Activated CD4-positive, alpha-beta T cell treated with anti-CD3 and anti-CD28 coated beads, Interleukin-2, amount 10 ng/mL, durations not matched to agents 7 days and 5 days (primary cell): ENCODE measurements around the gene MPP1. TPM values are rescaled to one million over a fixed set of nuclear protein-coding genes. Genes with fewer than 3 reads are reported as not detected.
A peak's percentile ranks its signal among the peaks of the same experiment; 100 is the strongest.
"Not testable (repeated sequence)": the region's sequence is repeated elsewhere in the genome, so short reads cannot be mapped to it uniquely, and the experiment has no call there.

Experiments used
- CTCF ChIA-PET: fragments of 350-600 bp; sonication (Branson Sonifier 250); formaldehyde crosslinking; loops from one replicate; lab custom pipeline; 2021; ENCODE audit warnings: antibody characterized with exemption; lab: Charles Lee
- POLR2A ChIA-PET: fragments of 350-600 bp; sonication (Branson Sonifier 250); formaldehyde crosslinking; loops from one replicate; lab custom pipeline; 2021; ENCODE audit warnings: antibody characterized with exemption; lab: Charles Lee
- DNase-seq: peaks from one replicate; pipeline ENCODE4 v3.0.0-alpha.2; 2020
- H3K27ac Mint-ChIP-seq: one replicate; pipeline ENCODE4 v1.8.0; 2021; ENCODE audit warnings: mild to moderate bottlenecking, moderate library complexity, mixed read lengths
- H3K27me3 Mint-ChIP-seq: one replicate; pipeline ENCODE4 v1.8.0; 2021; ENCODE audit warnings: mixed read lengths
- H3K36me3 Mint-ChIP-seq: one replicate; pipeline ENCODE4 v1.8.0; 2021; ENCODE audit warnings: low read depth, mixed read lengths
- H3K4me1 Mint-ChIP-seq: one replicate; pipeline ENCODE4 v1.8.0; 2021; ENCODE audit warnings: mixed read lengths
- H3K4me3 Mint-ChIP-seq: one replicate; pipeline ENCODE4 v1.8.0; 2021; ENCODE audit warnings: mild to moderate bottlenecking, moderate library complexity, mixed read lengths
- H3K9me3 Mint-ChIP-seq: one replicate; pipeline ENCODE4 v1.8.0; 2021; ENCODE audit warnings: mixed read lengths
- total RNA-seq, 2 experiments: library from RNA; stranded (reverse); gene quantifications; one replicate each; pipeline ENCODE4 v1.2.3, GENCODE V29; 2021

MPP1 gene
- 10 to 100 TPM; 45.0 to 48.6 TPM for total RNA-seq

DNA sequence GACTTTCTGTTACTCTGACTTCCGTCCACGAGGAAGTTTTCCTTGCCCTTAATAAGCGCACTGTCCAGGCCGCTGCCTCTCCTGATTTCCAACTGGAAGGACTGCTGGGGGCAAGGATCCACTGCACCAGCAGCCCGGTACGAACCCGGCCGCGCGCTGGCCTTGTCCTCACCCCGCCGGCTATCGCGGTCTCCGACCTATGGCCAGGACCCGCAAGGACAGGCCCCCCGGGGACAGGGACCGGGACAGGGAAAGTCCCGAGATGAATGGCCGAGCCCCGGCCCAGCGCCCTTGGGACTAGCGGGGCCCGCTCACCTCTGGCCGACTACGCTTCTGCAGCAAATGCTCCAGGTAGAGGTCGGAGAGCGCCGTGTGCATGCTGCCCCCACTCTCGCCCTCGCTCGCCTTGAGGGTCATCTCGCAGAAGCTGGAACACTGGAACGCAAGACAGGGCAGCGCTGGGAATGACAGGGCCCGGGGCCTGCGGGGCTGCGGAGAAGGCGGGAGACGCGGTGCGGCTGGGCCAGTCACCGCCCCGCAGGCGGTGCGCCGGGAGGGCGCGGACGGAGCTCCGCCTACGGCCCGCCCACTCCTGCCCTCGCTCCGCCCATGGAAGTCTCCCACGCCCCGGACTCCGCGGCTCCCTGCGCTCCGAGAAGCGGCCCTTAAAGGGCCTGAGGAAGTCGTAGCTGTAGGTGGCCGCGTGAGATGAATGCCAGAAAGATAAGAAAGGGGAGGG, at the start of gene MPP1:
Gene MPP1, minus strand, starts transcription at position 529 of the 739 bp plus-strand sequence. Its CDS starts 112 bp downstream, at position 417.
- Mint-ChIP-seq H3K27ac (peak within 1 kb of the TSS; percentile 84), H3K9me3 (no peaks in the 10 kb centered on the region), H3K4me3 (peak within 1 kb of the TSS; percentile 75), H3K27me3 (peaks cover 5% of the 10 kb centered on the region), H3K36me3 (no peaks in the 10 kb centered on the region), H3K4me1 (peaks cover 56% of the 10 kb centered on the region)
- ChIA-PET CTCF (interaction anchor here (0.7 to 1.9 kb wide), 6 partner anchors 12 to 56 kb away, joined by 3 to 5 read pairs (median 4); no protein-coding TSS in a partner anchor), POLR2A (no interaction called here)
- DNase-seq: peak; percentile 71

DNA sequence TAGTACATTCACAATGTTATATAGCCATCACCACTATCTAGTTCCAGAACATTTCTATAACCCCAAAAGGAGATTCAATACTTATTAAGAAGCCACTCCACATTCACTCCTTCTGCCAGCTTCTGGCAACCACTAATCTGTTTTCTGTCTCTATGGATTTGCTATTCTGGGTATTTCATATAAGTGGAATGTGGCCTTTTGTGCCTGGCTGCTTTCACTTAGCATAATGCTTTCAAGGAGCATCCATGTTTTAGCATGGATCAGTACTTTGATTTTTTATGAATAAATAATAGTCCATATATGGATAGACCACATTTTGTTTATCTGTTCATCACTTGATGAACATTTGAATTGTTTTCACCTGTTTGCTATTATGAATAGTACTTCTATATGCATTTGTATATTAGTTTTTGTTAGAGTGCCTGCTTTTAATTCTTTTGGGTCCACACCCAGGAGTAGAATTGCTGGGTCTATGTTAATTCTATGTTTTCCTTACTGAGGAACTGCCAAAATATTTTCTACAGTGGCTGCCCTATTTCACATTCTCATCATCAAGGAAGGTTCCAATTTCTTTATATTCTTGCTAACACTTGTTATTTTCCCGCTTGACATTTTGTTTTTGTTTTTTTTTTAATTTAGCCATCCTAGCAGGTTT, 45.8 kb upstream of the MPP1 start:
- no peak for DNase-seq
- CTCF ChIA-PET: no interaction called here
- no peaks in the 10 kb centered on the region for H3K27me3 Mint-ChIP-seq
- H3K4me1 Mint-ChIP-seq: no peaks in the 10 kb centered on the region
- peaks cover 2% of the 10 kb centered on the region for H3K9me3 Mint-ChIP-seq
- no peak overlapping the region for H3K27ac Mint-ChIP-seq
- POLR2A ChIA-PET: no interaction called here
- H3K36me3 Mint-ChIP-seq: no peaks in the 10 kb centered on the region
- no peak overlapping the region for H3K4me3 Mint-ChIP-seq

DNA sequence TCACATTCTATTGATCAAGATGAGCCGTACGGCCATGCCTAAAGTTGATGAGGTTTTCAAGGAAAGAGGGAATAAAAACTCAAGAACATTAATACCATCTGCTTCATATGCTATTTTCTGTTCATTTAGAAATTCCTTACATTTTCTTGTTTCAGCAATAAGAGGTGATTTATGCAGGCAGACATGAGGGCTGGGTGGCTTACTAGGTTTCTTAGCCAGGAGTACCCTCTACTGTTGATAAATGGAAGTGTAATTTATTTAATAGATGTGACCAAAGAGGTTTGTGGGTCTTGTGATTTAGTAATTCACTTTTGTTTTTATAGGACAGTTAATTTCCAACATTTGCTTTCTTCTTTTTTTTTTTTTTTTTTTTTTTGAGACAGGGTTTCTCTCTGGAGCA, 35.6 kb upstream of the MPP1 start:
- peak; percentile 21 for DNase-seq
- no peak overlapping the region for H3K27ac Mint-ChIP-seq
- H3K4me1 Mint-ChIP-seq: peaks cover 7% of the 10 kb centered on the region

DNA sequence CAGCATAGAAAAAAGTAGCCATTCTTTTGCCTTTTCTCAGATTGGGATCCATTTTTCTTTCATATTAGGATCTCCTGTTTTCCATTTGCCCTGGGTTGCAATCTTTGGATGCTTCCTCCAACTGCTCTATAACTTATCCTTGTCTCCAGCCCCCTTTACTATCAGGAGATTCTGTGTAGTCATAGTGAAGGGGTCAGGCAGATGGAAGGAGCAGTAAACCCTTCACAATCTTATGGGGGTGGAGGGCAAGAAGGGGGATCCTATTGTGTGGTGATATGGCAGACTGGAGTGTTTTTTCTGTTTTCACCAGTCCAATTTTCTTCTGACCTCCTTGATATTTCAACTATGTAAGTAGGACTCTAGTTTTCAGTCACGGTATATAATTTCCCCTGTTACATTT, 30.9 kb upstream of the MPP1 start:
- H3K4me1 Mint-ChIP-seq: peaks cover 11% of the 10 kb centered on the region
- no peaks in the 10 kb centered on the region for H3K36me3 Mint-ChIP-seq
- H3K27ac Mint-ChIP-seq: no peak overlapping the region
- ChIA-PET POLR2A (no interaction called here), CTCF (no interaction called here)
- H3K27me3 Mint-ChIP-seq: no peaks in the 10 kb centered on the region
- no peak overlapping the region for H3K4me3 Mint-ChIP-seq
- DNase-seq: no peak
- H3K9me3 Mint-ChIP-seq: no peaks in the 10 kb centered on the region

More for the DNA sequence above, 35.6 kb upstream of the MPP1 start:
- ChIA-PET POLR2A (no interaction called here), CTCF (interaction anchor here (0.9 to 1.1 kb wide), 2 partner anchors 12 to 42 kb away, joined by 3 read pairs; no protein-coding TSS in a partner anchor)
- Mint-ChIP-seq H3K27me3 (peaks cover 2% of the 10 kb centered on the region), H3K4me3 (no peak overlapping the region), H3K9me3 (no peaks in the 10 kb centered on the region), H3K36me3 (no peaks in the 10 kb centered on the region)

DNA sequence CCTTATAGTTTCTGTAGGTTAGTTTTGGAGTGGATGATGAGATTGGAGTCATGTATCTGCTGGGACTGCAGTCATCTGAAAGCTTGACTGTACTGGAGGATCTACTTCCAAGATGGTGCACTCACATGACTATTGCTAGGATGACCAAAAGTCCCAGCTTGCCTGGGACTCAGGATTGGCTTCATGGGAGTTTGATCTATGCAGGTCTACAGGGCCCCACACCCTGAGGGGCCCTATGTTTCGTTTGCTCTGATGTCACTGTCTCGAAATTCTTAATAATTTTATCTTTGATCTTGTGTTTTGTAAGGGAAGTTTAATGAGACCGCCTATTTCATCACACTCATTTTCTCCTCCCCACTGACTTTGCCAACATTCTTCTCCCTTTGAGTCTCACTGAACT, 29.3 kb upstream of the MPP1 start, which contains the start of gene SMIM9:
Gene SMIM9, minus strand, starts transcription at position 101 of the 400 bp plus-strand sequence. CDS start 3,806 bp downstream, outside the sequence.
- Mint-ChIP-seq H3K27ac (no peak within 1 kb of the TSS), H3K4me3 (no peak within 1 kb of the TSS), H3K36me3 (no peaks in the 10 kb centered on the region), H3K9me3 (no peaks in the 10 kb centered on the region), H3K27me3 (no peaks in the 10 kb centered on the region), H3K4me1 (peaks cover 18% of the 10 kb centered on the region)
- DNase-seq: no peak
- CTCF ChIA-PET: interaction anchor here (0.6 to 1.0 kb wide), 2 partner anchors 22 to 99 kb away, joined by 3 read pairs; no protein-coding TSS in a partner anchor
- POLR2A ChIA-PET: no interaction called here

DNA sequence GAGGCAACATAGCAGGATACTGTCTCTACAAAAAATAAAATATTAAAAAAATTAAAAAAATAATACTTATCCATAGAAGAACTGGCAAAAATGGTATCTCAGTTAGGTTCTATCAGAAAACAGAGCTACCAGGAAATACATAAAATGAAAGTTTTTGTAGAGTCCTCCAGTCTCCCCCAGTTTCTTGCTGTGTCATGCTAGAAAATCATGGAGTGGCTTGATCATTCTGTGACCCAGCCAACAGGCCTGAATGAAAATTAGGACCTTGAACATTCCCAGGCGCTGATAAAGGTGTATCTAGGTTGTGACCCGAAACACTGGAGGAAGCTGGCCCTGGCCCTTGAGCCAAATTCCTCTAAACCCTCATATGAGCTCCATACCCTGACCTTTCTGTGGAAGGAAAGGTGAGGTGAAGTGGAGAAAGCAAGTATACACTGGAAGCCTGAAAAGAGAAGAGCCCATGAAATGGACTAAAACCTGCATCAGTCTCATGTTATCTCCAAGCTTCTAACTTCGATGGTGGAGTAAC, 28.5 kb upstream of the MPP1 start:
- Mint-ChIP-seq H3K27me3 (no peaks in the 10 kb centered on the region), H3K36me3 (no peaks in the 10 kb centered on the region), H3K4me1 (peaks cover 24% of the 10 kb centered on the region), H3K9me3 (no peaks in the 10 kb centered on the region), H3K4me3 (no peak overlapping the region), H3K27ac (no peak overlapping the region)
- no peak for DNase-seq
- ChIA-PET CTCF (interaction anchor here (0.6 to 1.5 kb wide), 4 partner anchors 11 to 98 kb away, joined by 3 to 4 read pairs (median 3); partner anchors contain the start of gene DKC1), POLR2A (no interaction called here)

DNA sequence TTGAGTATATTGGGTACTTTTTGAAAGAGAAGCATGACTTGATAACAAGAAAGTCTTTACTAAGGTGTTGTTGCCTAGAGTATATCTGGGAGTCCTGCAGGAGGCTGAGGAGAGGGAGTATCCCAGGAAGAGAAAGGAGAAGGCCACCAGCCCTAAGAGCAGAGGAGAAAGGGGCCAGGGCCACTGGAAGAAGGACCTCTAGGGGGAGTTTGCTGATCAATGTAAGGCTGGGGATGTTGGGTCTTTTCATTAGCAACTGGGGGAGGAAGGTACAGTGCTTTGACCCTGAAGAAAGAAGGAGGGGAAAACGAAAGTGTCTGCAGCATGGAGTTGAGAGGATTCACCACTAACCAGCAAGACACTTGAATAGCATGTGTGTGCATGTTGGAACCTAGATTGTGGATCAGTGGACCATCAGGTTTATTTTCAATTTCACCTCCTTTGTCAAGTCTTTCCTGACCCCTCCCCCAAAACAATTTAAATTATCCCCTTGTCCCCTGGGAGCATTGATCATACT, 24.7 kb upstream of the MPP1 start:
- H3K27me3 Mint-ChIP-seq: no peaks in the 10 kb centered on the region
- no peaks in the 10 kb centered on the region for H3K9me3 Mint-ChIP-seq
- H3K27ac Mint-ChIP-seq: no peak overlapping the region
- no peak overlapping the region for H3K4me3 Mint-ChIP-seq
- no peaks in the 10 kb centered on the region for H3K36me3 Mint-ChIP-seq
- ChIA-PET POLR2A (no interaction called here), CTCF (interaction anchor here (0.6 to 1.3 kb wide), 2 partner anchors 18 to 24 kb away, joined by 4 read pairs; partner anchors contain the start of gene MPP1)
- no peak for DNase-seq
- peaks cover 27% of the 10 kb centered on the region for H3K4me1 Mint-ChIP-seq

DNA sequence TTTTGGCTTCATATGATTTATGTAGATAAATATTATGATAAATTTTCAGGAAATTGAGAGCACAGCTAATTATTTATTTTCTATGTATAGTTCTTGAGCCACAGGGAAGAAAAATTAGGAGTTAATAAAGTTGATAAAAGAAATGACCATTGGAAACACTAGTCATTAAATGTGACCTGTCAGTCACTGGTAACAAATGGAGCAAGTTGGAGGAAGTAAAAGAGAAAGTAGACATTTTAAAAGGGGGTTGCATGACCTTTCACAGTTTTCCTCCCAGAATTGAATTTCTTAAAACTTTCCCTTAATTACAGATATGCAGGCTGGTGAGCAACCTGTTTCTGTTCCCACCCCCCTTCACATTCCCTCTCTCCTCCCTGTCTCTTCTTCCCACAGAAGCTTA, 23.8 kb upstream of the MPP1 start:
- ChIA-PET CTCF (interaction anchor here (0.7 to 1.1 kb wide), 2 partner anchors 11 to 24 kb away, joined by 3 read pairs; partner anchors contain the start of gene MPP1), POLR2A (no interaction called here)
- no peak for DNase-seq
- H3K36me3 Mint-ChIP-seq: no peaks in the 10 kb centered on the region
- H3K4me3 Mint-ChIP-seq: no peak overlapping the region
- no peak overlapping the region for H3K27ac Mint-ChIP-seq
- H3K4me1 Mint-ChIP-seq: peaks cover 27% of the 10 kb centered on the region
- H3K9me3 Mint-ChIP-seq: no peaks in the 10 kb centered on the region
- H3K27me3 Mint-ChIP-seq: no peaks in the 10 kb centered on the region

DNA sequence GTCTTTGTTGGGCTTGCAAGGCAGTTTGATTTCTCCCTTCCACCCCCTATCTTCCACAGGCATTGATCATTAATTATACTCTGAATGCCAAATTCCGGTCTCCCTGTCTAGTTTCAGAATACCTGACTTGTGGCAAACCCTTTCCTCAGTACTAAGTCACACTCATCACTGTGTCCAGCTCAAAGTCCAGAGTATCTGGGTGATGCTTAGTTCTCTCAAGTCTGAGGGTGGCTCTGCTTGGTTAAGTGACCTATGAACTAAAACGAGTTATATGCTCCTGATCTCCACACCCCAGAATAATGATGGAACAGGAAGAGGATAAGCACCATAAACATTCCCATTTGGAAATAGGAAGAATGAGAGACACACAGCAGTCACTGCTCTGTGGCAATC, 22.7 kb upstream of the MPP1 start:
- ChIA-PET CTCF (interaction anchor here (1.1 kb wide), 1 partner anchor 23 kb away, joined by 3 read pairs; the partner anchor contains the start of gene MPP1), POLR2A (no interaction called here)
- Mint-ChIP-seq H3K27ac (peak overlapping the region; percentile 81), H3K27me3 (no peaks in the 10 kb centered on the region), H3K9me3 (no peaks in the 10 kb centered on the region), H3K4me1 (peaks cover 27% of the 10 kb centered on the region), H3K36me3 (no peaks in the 10 kb centered on the region), H3K4me3 (no peak overlapping the region)
- DNase-seq: no peak

DNA sequence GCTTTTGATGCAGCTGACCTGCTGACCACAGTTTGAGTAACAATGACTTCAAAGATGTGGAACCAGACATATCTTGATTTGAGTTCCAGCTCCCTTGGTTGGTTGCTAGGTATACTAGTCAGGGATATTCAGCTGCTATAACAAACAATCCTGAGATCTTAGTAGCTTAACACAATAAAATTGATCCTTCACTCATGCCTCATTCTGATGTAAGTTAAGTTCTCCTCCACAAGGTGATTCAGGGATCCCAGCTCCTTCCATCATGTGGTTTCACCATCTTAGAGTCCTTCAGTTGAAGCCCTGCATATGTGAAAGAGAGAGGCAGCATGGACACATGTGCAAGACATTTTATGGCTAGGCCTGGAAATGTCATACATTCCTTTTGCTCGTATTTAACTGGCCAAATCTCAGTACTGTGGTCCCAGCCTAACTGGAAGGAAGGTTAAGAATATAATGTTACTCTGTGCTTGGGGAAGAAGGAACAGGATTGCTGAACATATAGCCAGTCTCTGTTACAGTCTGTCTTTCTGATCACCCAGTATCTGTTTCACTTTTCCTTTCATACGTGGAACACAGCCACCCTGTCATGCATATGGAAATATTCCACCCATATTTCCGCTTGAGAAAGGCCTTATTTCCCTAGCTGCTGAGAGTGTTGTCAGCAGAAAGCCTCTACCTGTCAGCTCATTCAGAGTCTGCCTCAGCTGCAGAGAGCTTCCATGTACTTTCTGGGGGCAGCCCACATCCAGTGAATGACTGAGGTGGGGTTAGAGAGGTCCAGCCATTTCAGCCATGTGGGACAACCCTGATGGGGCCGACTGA, 22.1 kb upstream of the MPP1 start:
- peak; percentile 8 for DNase-seq
- Mint-ChIP-seq H3K36me3 (no peaks in the 10 kb centered on the region), H3K4me1 (peaks cover 28% of the 10 kb centered on the region), H3K27me3 (no peaks in the 10 kb centered on the region), H3K9me3 (no peaks in the 10 kb centered on the region), H3K4me3 (no peak overlapping the region), H3K27ac (peak overlapping the region; percentile 81)
- ChIA-PET POLR2A (no interaction called here), CTCF (no interaction called here)

DNA sequence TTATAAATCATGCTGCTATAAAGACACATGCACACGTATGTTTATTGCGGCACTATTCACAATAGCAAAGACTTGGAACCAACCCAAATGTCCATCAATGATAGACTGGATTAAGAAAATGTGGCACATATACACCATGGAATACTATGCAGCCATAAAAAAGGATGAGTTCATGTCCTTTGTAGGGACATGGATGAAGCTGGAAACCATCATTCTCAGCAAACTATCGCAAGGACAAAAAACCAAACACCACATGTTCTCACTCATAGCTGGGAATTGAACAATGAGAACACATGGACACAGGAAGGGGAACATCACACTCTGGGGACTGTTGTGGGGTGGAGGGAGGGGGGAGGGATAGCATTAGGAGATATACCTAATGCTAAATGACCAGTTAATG, 20.3 kb upstream of the MPP1 start:
- DNase-seq, H3K27me3 Mint-ChIP-seq, H3K27ac Mint-ChIP-seq, H3K4me3 Mint-ChIP-seq, CTCF ChIA-PET, POLR2A ChIA-PET, H3K36me3 Mint-ChIP-seq, H3K9me3 Mint-ChIP-seq: not testable (repeated sequence)
- peaks cover 30% of the 10 kb centered on the region for H3K4me1 Mint-ChIP-seq

DNA sequence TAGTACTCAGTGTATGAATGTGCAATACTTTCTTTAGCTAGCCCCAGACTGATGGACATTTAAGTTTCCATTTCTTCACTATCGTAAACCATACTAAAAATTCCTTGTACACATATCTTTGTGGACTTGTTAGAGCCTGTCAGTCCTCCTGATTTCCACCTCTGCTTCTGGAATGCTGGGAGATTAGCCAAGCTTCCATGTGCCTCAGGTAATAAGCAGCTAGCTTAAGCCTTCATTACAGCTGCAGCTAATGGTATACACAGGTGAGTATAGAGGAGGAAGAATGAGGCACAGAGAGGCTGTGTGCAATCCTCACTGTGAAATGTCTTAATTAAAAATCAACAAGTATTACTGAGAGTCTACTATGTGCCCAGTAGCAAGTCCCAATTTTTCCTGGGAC, 19.4 kb upstream of the MPP1 start:
- peaks cover 23% of the 10 kb centered on the region for H3K4me1 Mint-ChIP-seq
- ChIA-PET CTCF (no interaction called here), POLR2A (no interaction called here)
- no peak overlapping the region for H3K4me3 Mint-ChIP-seq
- peaks cover 3% of the 10 kb centered on the region for H3K27me3 Mint-ChIP-seq
- H3K9me3 Mint-ChIP-seq: no peaks in the 10 kb centered on the region
- DNase-seq: no peak
- H3K27ac Mint-ChIP-seq: no peak overlapping the region
- no peaks in the 10 kb centered on the region for H3K36me3 Mint-ChIP-seq
